ENCODE measurements around the gene ENTREP1.
A peak's percentile ranks its signal among the peaks of the same experiment; 100 is the strongest.
"Not testable (repeated sequence)": the region's sequence is repeated elsewhere in the genome, so short reads cannot be mapped to it uniquely, and the experiment has no call there.

The ENTREP1 gene

GRCh38 chr9:69324549-69325401 is at the start of gene ENTREP1:
Gene ENTREP1, plus strand, starts transcription at chr9:69325215. Its CDS starts 95 bp downstream, at chr9:69325310.
- DNase-seq, result peak in 42 of 51 donors; percentile 7 to 79 (median 51)

- DNase-seq, result no peak
These were observed 48.2 kb upstream of the ENTREP1 start for GRCh38 chr9:69276775-69277174.

- DNase-seq, result no peak
These were observed 45.8 kb upstream of the ENTREP1 start for GRCh38 chr9:69279084-69279731.

GRCh38 chr9:69279733-69280132 is 45.3 kb upstream of the ENTREP1 start:
- no peak for DNase-seq

- DNase-seq, result no peak
These were observed 42.0 kb upstream of the ENTREP1 start for GRCh38 chr9:69283003-69283402.

GRCh38 chr9:69292078-69292477 is 32.9 kb upstream of the ENTREP1 start:
- no peak for DNase-seq

GRCh38 chr9:69293156-69293555 is 31.9 kb upstream of the ENTREP1 start:
- no peak for DNase-seq

GRCh38 chr9:69295872-69296552 is 29.0 kb upstream of the ENTREP1 start:
- DNase-seq, result no peak

- no peak for DNase-seq
These were observed 27.6 kb upstream of the ENTREP1 start for GRCh38 chr9:69297300-69297980.

- no peak for DNase-seq
These were observed 25.7 kb upstream of the ENTREP1 start for GRCh38 chr9:69299315-69299714.

- DNase-seq, result no peak
These were observed 25.2 kb upstream of the ENTREP1 start for GRCh38 chr9:69299826-69300225.

GRCh38 chr9:69303331-69303730 is 21.7 kb upstream of the ENTREP1 start:
- no peak for DNase-seq

- not testable (repeated sequence) for DNase-seq
These were observed 18.0 kb upstream of the ENTREP1 start for GRCh38 chr9:69306895-69307445.

GRCh38 chr9:69307446-69308205 is 17.4 kb upstream of the ENTREP1 start:
- no peak for DNase-seq

- no peak for DNase-seq
These were observed 16.6 kb upstream of the ENTREP1 start for GRCh38 chr9:69308206-69308931.

GRCh38 chr9:69313175-69313574 is 11.8 kb upstream of the ENTREP1 start:
- DNase-seq, result no peak

- no peak for DNase-seq
These were observed 10.5 kb upstream of the ENTREP1 start for GRCh38 chr9:69314547-69314946.

- DNase-seq, result no peak
These were observed 7.9 kb upstream of the ENTREP1 start for GRCh38 chr9:69317081-69317480.

- DNase-seq, result no peak
These were observed 7.1 kb upstream of the ENTREP1 start for GRCh38 chr9:69317894-69318293.

Measured in hypothalamus (tissue), 51 donors.